ENCODE data around the gene TTC33. TPM values are rescaled to one million over a fixed set of nuclear protein-coding genes. Genes with fewer than 3 reads are reported as not detected.
A peak's percentile ranks its signal among the peaks of the same experiment; 100 is the strongest.

The TTC33 gene
- total RNA-seq, 1 experiment from 2014 or later, result 30.2 TPM

DNA sequence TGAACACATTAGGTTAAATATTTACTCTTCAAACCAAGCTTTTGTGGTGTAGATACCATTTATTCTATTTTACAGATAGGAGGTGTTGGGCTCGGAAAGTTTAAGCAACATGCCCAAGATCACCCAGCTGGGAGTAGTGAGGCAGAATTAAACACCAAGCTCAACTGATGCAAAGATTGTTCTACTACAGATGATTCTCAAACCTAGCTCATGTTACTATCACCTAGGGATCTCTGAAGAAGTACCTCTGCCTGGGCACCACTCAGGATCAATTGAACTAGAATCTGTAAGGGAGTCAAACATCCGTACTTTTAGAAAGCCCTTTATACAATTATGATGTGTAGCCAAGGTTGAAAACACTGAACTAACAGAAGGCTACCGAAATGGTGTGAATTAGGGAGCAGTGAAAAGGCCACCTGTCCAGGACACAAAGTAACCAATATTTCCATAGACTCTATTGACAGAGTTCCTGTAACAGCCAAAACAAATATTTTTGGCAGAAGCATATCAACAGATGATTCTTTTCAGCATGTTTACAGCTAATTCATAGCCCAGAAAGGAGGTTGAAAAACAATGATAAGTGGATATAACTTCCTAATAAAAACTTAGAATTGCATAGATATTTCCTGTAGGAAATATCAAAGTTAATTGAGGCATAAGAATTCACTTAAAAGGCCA, 234.5 kb downstream of the TTC33 start:
- TF ChIP-seq, protein P1, sequence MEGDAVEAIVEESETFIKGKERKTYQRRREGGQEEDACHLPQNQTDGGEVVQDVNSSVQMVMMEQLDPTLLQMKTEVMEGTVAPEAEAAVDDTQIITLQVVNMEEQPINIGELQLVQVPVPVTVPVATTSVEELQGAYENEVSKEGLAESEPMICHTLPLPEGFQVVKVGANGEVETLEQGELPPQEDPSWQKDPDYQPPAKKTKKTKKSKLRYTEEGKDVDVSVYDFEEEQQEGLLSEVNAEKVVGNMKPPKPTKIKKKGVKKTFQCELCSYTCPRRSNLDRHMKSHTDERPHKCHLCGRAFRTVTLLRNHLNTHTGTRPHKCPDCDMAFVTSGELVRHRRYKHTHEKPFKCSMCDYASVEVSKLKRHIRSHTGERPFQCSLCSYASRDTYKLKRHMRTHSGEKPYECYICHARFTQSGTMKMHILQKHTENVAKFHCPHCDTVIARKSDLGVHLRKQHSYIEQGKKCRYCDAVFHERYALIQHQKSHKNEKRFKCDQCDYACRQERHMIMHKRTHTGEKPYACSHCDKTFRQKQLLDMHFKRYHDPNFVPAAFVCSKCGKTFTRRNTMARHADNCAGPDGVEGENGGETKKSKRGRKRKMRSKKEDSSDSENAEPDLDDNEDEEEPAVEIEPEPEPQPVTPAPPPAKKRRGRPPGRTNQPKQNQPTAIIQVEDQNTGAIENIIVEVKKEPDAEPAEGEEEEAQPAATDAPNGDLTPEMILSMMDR (conservative IDR thresholded peaks at IDR 0.05), result no peak
- TF ChIP-seq EZH2 (IDR thresholded peaks at IDR 0.05; ENCODE audit: low read depth), result no peak
- Histone ChIP-seq H3K4me3 (no peak overlapping the region), H3F3A (ENCODE audit: insufficient read depth, low read depth) (peaks cover 19% of the 10 kb centered on the region), H2AFZ (no peak overlapping the region), H3K9me2 (ENCODE audit: insufficient read depth) (no peaks in the 10 kb centered on the region), H4K20me1 (ENCODE audit: insufficient read depth) (no peaks in the 10 kb centered on the region), H3K27me3 (ENCODE audit: insufficient read depth, low read depth) (no peaks in the 10 kb centered on the region), H3K4me2 (no peak overlapping the region), H3K27ac (no peak overlapping the region), H3K9me3 (ENCODE audit: insufficient read depth, low read depth) (peaks cover 13% of the 10 kb centered on the region), H3K4me1 (replicated peaks; ENCODE audit: insufficient read depth) (peaks cover 33% of the 10 kb centered on the region), H3K79me2 (ENCODE audit: low read depth) (no peaks in the 10 kb centered on the region), H3K36me3 (ENCODE audit: low read depth) (no peaks in the 10 kb centered on the region)
- ChIA-PET POLR2A (ENCODE audit: unreplicated experiment) (no interaction called here), CTCF (no interaction called here)
- no TSS peak for BruUV-seq (replicated peaks)
- DNase-seq, result no peak
- intact Hi-C loops (cut with micrococcal nuclease; ENCODE audit: unreplicated experiment), result no loop called here

DNA sequence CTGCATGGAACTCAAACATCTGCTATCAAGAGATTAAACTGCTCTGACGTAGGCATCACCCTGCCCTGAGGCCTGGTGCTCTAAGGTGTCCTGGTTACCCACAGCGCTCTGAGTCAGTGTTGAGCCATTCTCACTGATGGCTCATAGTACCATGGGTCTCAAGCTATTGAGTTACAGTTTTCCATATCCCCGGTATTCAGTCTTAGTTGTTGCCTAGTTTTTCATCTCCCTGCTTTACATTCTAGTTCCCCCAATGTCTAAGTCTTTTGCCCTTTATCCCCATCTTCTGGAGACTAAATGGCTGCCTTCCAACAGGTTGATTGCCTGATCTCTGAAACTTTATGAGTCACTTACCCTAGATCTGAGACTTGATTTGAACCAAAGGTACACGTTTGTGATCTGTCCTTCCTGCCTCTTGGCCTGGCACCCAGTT, 237.3 kb downstream of the TTC33 start:
- BruUV-seq (replicated peaks), result no TSS peak
- POLR2A ChIA-PET (ENCODE audit: unreplicated experiment), result interaction anchor here (0.6 to 2.0 kb wide), 5 partner anchors 76 to 427 kb away, joined by 3 to 10 read pairs (median 5); no protein-coding TSS in a partner anchor
- Histone ChIP-seq H3K27me3 (ENCODE audit: insufficient read depth, low read depth) (no peaks in the 10 kb centered on the region), H3K27ac (peak overlapping the region; percentile 84), H4K20me1 (ENCODE audit: insufficient read depth) (no peaks in the 10 kb centered on the region), H3F3A (ENCODE audit: insufficient read depth, low read depth) (peaks cover 19% of the 10 kb centered on the region), H3K4me2 (peak overlapping the region; percentile 61), H3K4me1 (replicated peaks; ENCODE audit: insufficient read depth) (peaks cover 33% of the 10 kb centered on the region), H3K9me3 (ENCODE audit: insufficient read depth, low read depth) (peaks cover 14% of the 10 kb centered on the region), H2AFZ (peak overlapping the region; percentile 35), H3K79me2 (ENCODE audit: low read depth) (no peaks in the 10 kb centered on the region), H3K36me3 (ENCODE audit: low read depth) (no peaks in the 10 kb centered on the region), H3K4me3 (no peak overlapping the region), H3K9me2 (ENCODE audit: insufficient read depth) (no peaks in the 10 kb centered on the region)
- intact Hi-C loops (cut with micrococcal nuclease; ENCODE audit: unreplicated experiment), result loop anchor here (1.0 to 5.0 kb wide), 10 partner anchors 34 to 804 kb away; partner anchors contain the start of gene PTGER4
- DNase-seq, result peak; percentile 96 to 98
- TF ChIP-seq, protein P1 (conservative IDR thresholded peaks at IDR 0.05), result no peak
- TF ChIP-seq EZH2 (IDR thresholded peaks at IDR 0.05; ENCODE audit: low read depth), result no peak
- CTCF ChIA-PET, result interaction anchor here (0.9 to 1.2 kb wide), 4 partner anchors 34 to 166 kb away, joined by 3 to 4 read pairs (median 4); no protein-coding TSS in a partner anchor

DNA sequence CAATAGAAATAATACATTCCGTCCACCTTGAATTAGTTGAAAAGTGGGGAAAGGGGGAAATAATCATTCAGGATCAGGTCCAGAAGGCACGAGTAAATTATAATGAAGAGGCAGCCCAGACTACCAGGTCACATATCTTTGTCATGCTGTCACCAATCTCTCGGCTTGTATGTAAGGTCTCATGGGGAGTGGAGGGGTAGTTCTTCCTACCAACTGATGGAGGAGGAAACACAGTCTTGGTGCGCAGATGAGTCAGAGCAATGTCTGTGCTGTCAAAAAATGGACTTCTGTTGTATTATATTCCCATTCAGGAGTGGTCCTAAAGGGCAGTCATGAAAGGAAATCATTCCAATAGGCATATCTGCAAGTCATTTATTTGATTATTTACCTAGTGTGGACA, 240.3 kb downstream of the TTC33 start:
- no peaks in the 10 kb centered on the region for H4K20me1 ChIP-seq (ENCODE audit: insufficient read depth)
- intact Hi-C loops (cut with micrococcal nuclease; ENCODE audit: unreplicated experiment), result loop anchor here (5.0 kb wide), 1 partner anchor 222 kb away; no protein-coding TSS in a partner anchor
- H3K27ac ChIP-seq, result no peak overlapping the region
- H3F3A ChIP-seq (ENCODE audit: insufficient read depth, low read depth), result peaks cover 19% of the 10 kb centered on the region
- peaks cover 31% of the 10 kb centered on the region for H3K4me1 ChIP-seq (replicated peaks; ENCODE audit: insufficient read depth)
- no peak for DNase-seq
- H3K36me3 ChIP-seq (ENCODE audit: low read depth), result no peaks in the 10 kb centered on the region
- no peaks in the 10 kb centered on the region for H3K9me2 ChIP-seq (ENCODE audit: insufficient read depth)
- ChIA-PET POLR2A (ENCODE audit: unreplicated experiment) (no interaction called here), CTCF (no interaction called here)
- H3K79me2 ChIP-seq (ENCODE audit: low read depth), result no peaks in the 10 kb centered on the region
- no peak overlapping the region for H3K4me2 ChIP-seq
- no peak overlapping the region for H3K4me3 ChIP-seq
- TF ChIP-seq, protein P1 (conservative IDR thresholded peaks at IDR 0.05), result no peak
- TF ChIP-seq EZH2 (IDR thresholded peaks at IDR 0.05; ENCODE audit: low read depth), result no peak
- no TSS peak for BruUV-seq (replicated peaks)
- no peak overlapping the region for H2AFZ ChIP-seq
- H3K27me3 ChIP-seq (ENCODE audit: insufficient read depth, low read depth), result no peaks in the 10 kb centered on the region
- H3K9me3 ChIP-seq (ENCODE audit: insufficient read depth, low read depth), result peaks cover 7% of the 10 kb centered on the region; the same call in 1 of the 2 replicates
